HepG2 (cell line): ENCODE data around the gene UNC13D. TPM values are rescaled to one million over a fixed set of nuclear protein-coding genes. Genes with fewer than 3 reads are reported as not detected.

ENCODE experiments used
- BRCA1 ChIP-seq: sonication (generic); formaldehyde crosslinking; IDR thresholded peaks from 2 replicates; pipeline ENCODE4 v1.4.0; 2020; ENCODE audit warnings: missing genetic modification reagents
- DMTF1 ChIP-seq: sonication (generic); formaldehyde crosslinking; IDR thresholded peaks from 2 replicates; pipeline ENCODE4 v1.4.0; 2020; ENCODE audit warnings: mild to moderate bottlenecking, missing genetic modification reagents
- FOSL1 ChIP-seq: sonication (generic); formaldehyde crosslinking; IDR thresholded peaks from 2 replicates; pipeline ENCODE4 v1.9.0; 2021; ENCODE audit warnings: missing genetic modification reagents, borderline replicate concordance
- KDM3A ChIP-seq: IDR thresholded peaks from 2 replicates; pipeline ENCODE4 v1.6.1; 2018; ENCODE audit warnings: low read depth, missing compliant biosample characterization
- MAX ChIP-seq: IDR thresholded peaks from 2 replicates; pipeline ENCODE4 v1.6.1; 2012; ENCODE audit warnings: inconsistent platforms
- MXI1 ChIP-seq: IDR thresholded peaks from 3 replicates; pipeline ENCODE4 v1.6.1; 2012; ENCODE audit warnings: low read depth, low read length, inconsistent platforms, borderline replicate concordance
- SOX5 ChIP-seq: IDR thresholded peaks from 2 replicates; pipeline ENCODE4 v1.6.1; 2016; ENCODE audit warnings: borderline replicate concordance
- SRF ChIP-seq: IDR thresholded peaks from 2 replicates; pipeline ENCODE4 v1.6.1; 2011; ENCODE audit warnings: mild to moderate bottlenecking, low read depth, low read length, moderate library complexity
- ZNF343 ChIP-seq: sonication (generic); formaldehyde crosslinking; IDR thresholded peaks from 2 replicates; pipeline ENCODE4 v1.4.0; 2020; ENCODE audit warnings: mild to moderate bottlenecking, missing genetic modification reagents
- ZNF407 ChIP-seq: sonication (generic); formaldehyde crosslinking; IDR thresholded peaks from one replicate; pipeline ENCODE4 v1.5.1; 2020; ENCODE audit warnings: mild to moderate bottlenecking, missing genetic modification reagents; ENCODE audit errors: not compliant biosample characterization
- ZNF414 ChIP-seq: sonication (generic); formaldehyde crosslinking; IDR thresholded peaks from 2 replicates; pipeline ENCODE4 v1.5.0; 2020; ENCODE audit warnings: missing genetic modification reagents
- ZNF432 ChIP-seq: sonication (generic); formaldehyde crosslinking; IDR thresholded peaks from 2 replicates; pipeline ENCODE4 v1.5.0; 2020; ENCODE audit warnings: missing genetic modification reagents, mild to moderate bottlenecking, borderline replicate concordance
- ZNF574 ChIP-seq: sonication (generic); formaldehyde crosslinking; IDR thresholded peaks from 2 replicates; pipeline ENCODE4 v1.4.0; 2020; ENCODE audit warnings: missing genetic modification reagents
- polyA plus RNA-seq, 8 experiments: library from polyadenylated mRNA; depleted of rRNA in 3 of 8; stranded (reverse) in 7 of 8; unstranded in 1 of 8; fragments of >200 nt; fragmentation: Illumina TruSeq in 4 of 8; extraction: Trizol in 4 of 8; gene quantifications; 2 replicates each; pipeline versions ENCODE4 v1.2.1 to v1.2.3, GENCODE V29; 2011 to 2016; ENCODE audit warnings: low read depth in 4 of 8, missing spikeins in 1 of 8, mixed read lengths in 1 of 8; ENCODE audit not compliant: insufficient read depth in 1 of 8
- total RNA-seq, 5 experiments: library from RNA; depleted of rRNA; stranded (reverse); fragments of >200 nt; fragmentation: Illumina TruSeq; extraction: Trizol; gene quantifications; 2 replicates each; pipeline ENCODE4 v1.2.3, GENCODE V29; 2016; ENCODE audit warnings: low read depth in 1 of 5

The UNC13D gene
- total and polyA plus RNA-seq, 2 of the 13 experiments (the other 11 are each of a cell fraction or from before 2014, with no cell fraction given) = 29.7 to 42.7 TPM

GRCh38 chr17:75891605-75892555 is 47.7 kb upstream of the UNC13D start (continued):
- TF ChIP-seq ZNF432 (CRISPR knock-in tag) (no peak; the same call in 1 of the 2 replicates), MXI1 (peak; percentile 10; the same call in 1 of the 3 replicates), BRCA1 (CRISPR knock-in tag) (peak; percentile 66; the same call in 1 of the 2 replicates), DMTF1 (CRISPR knock-in tag) (no peak), SOX5 (CRISPR knock-in tag) (peak; percentile 51; the same call in 1 of the 2 replicates), ZNF407 (CRISPR knock-in tag) (peak; percentile 67), SRF (no peak), ZNF574 (CRISPR knock-in tag) (peak; percentile 80), ZNF343 (CRISPR knock-in tag) (peak; percentile 79; the same call in 1 of the 2 replicates), ZNF414 (CRISPR knock-in tag) (peak; percentile 84), MAX (peak; percentile 78), KDM3A (CRISPR knock-in tag) (0 out of 2 replicates have a peak, but pooled peaks have one; percentile 31), FOSL1 (CRISPR knock-in tag) (no peak)
